Panc1 (cell line): ENCODE results near the gene TACC2. TPM values are rescaled to one million over a fixed set of nuclear protein-coding genes. Genes with fewer than 3 reads are reported as not detected.

Source experiments
- ATAC-seq: fragments of 200-7000 bp; cut with Tn5 transposase; 2 replicates; pipeline ENCODE4 v1.9.1; 2020; ENCODE audit warnings: mild to moderate bottlenecking, moderate library complexity
- BruUV-seq: library from RNA; stranded (reverse); fragments of 400-500 nt; replicated peaks from 2 replicates; lab custom pipeline; 2021; lab: Mats Ljungman, UMichigan
- CTCF ChIA-PET: fragments of 300-600 bp; sonication (Branson Sonifier 250); formaldehyde crosslinking; loops from one replicate; lab custom pipeline; 2022; ENCODE audit warnings: antibody characterized with exemption; lab: Charles Lee
- POLR2A ChIA-PET: fragments of 300-600 bp; sonication (Branson Sonifier 250); formaldehyde crosslinking; loops from one replicate; lab custom pipeline; 2022; ENCODE audit warnings: antibody characterized with exemption; lab: Charles Lee
- DNase-seq: peaks from one replicate; pipeline ENCODE4 v3.0.0-alpha.2; 2010; ENCODE audit warnings: low read depth, low spot score
- H3K27ac ChIP-seq: 2 replicates; pipeline ENCODE4 v1.5.1; 2011; ENCODE audit warnings: mild to moderate bottlenecking, low read length, inconsistent platforms
- H3K27me3 ChIP-seq: fragments of 200-500 bp; sonication (Bioruptor generic); 2 replicates; pipeline ENCODE4 v1.6.0; 2014; ENCODE audit warnings: low read length, inconsistent platforms; ENCODE audit not compliant: control insufficient read depth, insufficient read depth
- H3K36me3 ChIP-seq: fragments of 200-500 bp; sonication (Bioruptor generic); 2 replicates; pipeline ENCODE4 v1.5.1; 2014; ENCODE audit warnings: inconsistent platforms, mild to moderate bottlenecking, low read length, moderate library complexity; ENCODE audit not compliant: control insufficient read depth, insufficient read depth
- H3K4me1 ChIP-seq: 2 replicates; pipeline ENCODE4 v1.5.1; 2011; ENCODE audit warnings: inconsistent platforms, mild to moderate bottlenecking, low read length, moderate library complexity; ENCODE audit not compliant: control insufficient read depth, insufficient read depth
- H3K4me3 ChIP-seq, 2 experiments: 2 replicates each; pipeline ENCODE4 v1.5.1; 2011 to 2012; ENCODE audit warnings: low read depth in 2 of 2, low read length in 2 of 2, mild to moderate bottlenecking in 2 of 2, inconsistent platforms in 1 of 2, moderate library complexity in 1 of 2
- H3K9me3 ChIP-seq: fragments of 200-500 bp; sonication (Bioruptor generic); 2 replicates; pipeline ENCODE4 v1.5.1; 2014; ENCODE audit warnings: low read depth, mild to moderate bottlenecking, inconsistent platforms, low read length, moderate library complexity; ENCODE audit not compliant: control insufficient read depth, insufficient read depth
- CTCF ChIP-seq: fragments of 450-650 bp; IDR thresholded peaks from 2 replicates; pipeline ENCODE4 v1.5.1; 2017; ENCODE audit warnings: mild to moderate bottlenecking
- POLR2AphosphoS5 ChIP-seq: IDR thresholded peaks from 2 replicates; pipeline ENCODE4 v1.6.1; 2012; ENCODE audit warnings: mild to moderate bottlenecking, low read depth, low read length, moderate library complexity
- REST ChIP-seq, 2 experiments: IDR thresholded peaks; 2 replicates each; pipeline ENCODE4 v1.6.1; 2011 to 2012; ENCODE audit warnings: low read depth in 2 of 2, control low read depth in 1 of 2, low read length in 1 of 2, mild to moderate bottlenecking in 1 of 2, moderate library complexity in 1 of 2; ENCODE audit not compliant: insufficient read depth in 1 of 2
- SIN3A ChIP-seq: IDR thresholded peaks from 2 replicates; pipeline ENCODE4 v1.6.1; 2012; ENCODE audit warnings: low read depth, mild to moderate bottlenecking, low read length, moderate library complexity, borderline replicate concordance; ENCODE audit not compliant: insufficient read depth
- TCF7L2 ChIP-seq: IDR thresholded peaks from 2 replicates; pipeline ENCODE4 v1.6.1; 2011; ENCODE audit warnings: mild to moderate bottlenecking, low read depth, low read length, inconsistent platforms
- in situ Hi-C: cut with HindIII; loops from 2 replicates; pipeline ENCODE4 v1.10.0; 2016; ENCODE audit warnings: low sequenced_read_pairs, low pct_unique_long_range_greater_than_20kb
- intact Hi-C: fragments of 100-400 bp; cut with micrococcal nuclease; formaldehyde crosslinking; loops from one replicate; pipeline ENCODE4 v1.10.0; 2022; ENCODE audit not compliant: unreplicated experiment
- total RNA-seq: library from RNA; stranded (reverse); gene quantifications from one replicate; pipeline ENCODE4 v1.2.1, GENCODE V29; 2021; ENCODE audit not compliant: unreplicated experiment

The TACC2 gene
- total RNA-seq, 1 experiment from 2014 or later = 133 TPM

GRCh38 chr10:122241836-122242235 is 252.9 kb downstream of the TACC2 start:
- TF ChIP-seq POLR2AphosphoS5 (no peak), CTCF (no peak), TCF7L2 (no peak), REST (IDR thresholded peaks at IDR 0.05; ENCODE audit: insufficient read depth in 1 of 2, low read depth in 2 of 2, low read length in 1 of 2) (no peak), SIN3A (no peak)
- ATAC-seq = no peak
- in situ Hi-C loops = no loop called here
- no TSS peak for BruUV-seq
- POLR2A ChIA-PET = no interaction called here
- CTCF ChIA-PET = no interaction called here
- no peak overlapping the region for H3K27ac ChIP-seq
- H3K4me3 ChIP-seq = no peak overlapping the region
- H3K36me3 ChIP-seq = peaks cover 14% of the 10 kb centered on the region
- H3K4me1 ChIP-seq = no peaks in the 10 kb centered on the region
- no peaks in the 10 kb centered on the region for H3K9me3 ChIP-seq
- intact Hi-C loops = no loop called here
- DNase-seq = no peak
- H3K27me3 ChIP-seq = no peaks in the 10 kb centered on the region

GRCh38 chr10:122243550-122243949 is 254.6 kb downstream of the TACC2 start:
- Histone ChIP-seq H3K27me3 (no peaks in the 10 kb centered on the region), H3K4me1 (no peaks in the 10 kb centered on the region), H3K27ac (no peak overlapping the region), H3K9me3 (no peaks in the 10 kb centered on the region), H3K36me3 (peaks cover 7% of the 10 kb centered on the region), H3K4me3 (no peak overlapping the region)
- CTCF ChIA-PET = no interaction called here
- BruUV-seq = no TSS peak
- POLR2A ChIA-PET = interaction anchor here (0.7 kb wide), 1 partner anchor 59 kb away, joined by 5 read pairs; no protein-coding TSS in a partner anchor
- TF ChIP-seq POLR2AphosphoS5 = no peak
- no peak for TF ChIP-seq SIN3A
- TF ChIP-seq TCF7L2 = no peak
- TF ChIP-seq CTCF = no peak
- TF ChIP-seq REST (IDR thresholded peaks at IDR 0.05; ENCODE audit: insufficient read depth in 1 of 2, low read depth in 2 of 2, low read length in 1 of 2) = no peak
- intact Hi-C loops (no loop called here), in situ Hi-C loops (no loop called here)
- no peak for ATAC-seq
- no peak for DNase-seq
